DMS79 treated with DMSO at 0.1 percent for 48 hours (cell line): Measurements from ENCODE around the gene PRAMEF11.
"Not testable (repeated sequence)": the region's sequence is repeated elsewhere in the genome, so short reads cannot be mapped to it uniquely, and the experiment has no call there.

Experiments used
- DNase-seq: peaks from one replicate; lab custom pipeline; 2025; lab: John Stamatoyannopoulos, UW

PRAMEF11 gene

GRCh38 chr1:12831310-12831709 is at the start of gene PRAMEF11:
TSS of gene PRAMEF11 (minus strand) at chr1:12831410. CDS start at chr1:12828789, 2,621 bp downstream.
- not testable (repeated sequence) for DNase-seq

- DNase-seq: not testable (repeated sequence)
Measured at GRCh38 chr1:12878453-12878852, 47.2 kb upstream of the PRAMEF11 start.

- DNase-seq: not testable (repeated sequence)
Measured at GRCh38 chr1:12863131-12863880, 32.1 kb upstream of the PRAMEF11 start.

GRCh38 chr1:12856786-12857185 is 25.6 kb upstream of the PRAMEF11 start, which contains the start of gene PRAMEF2:
TSS of gene PRAMEF2 (plus strand) at chr1:12857086. CDS start at chr1:12859010, 1,924 bp downstream.
- not testable (repeated sequence) for DNase-seq

- DNase-seq: no peak
Measured at GRCh38 chr1:12851779-12852178, 20.6 kb upstream of the PRAMEF11 start.

GRCh38 chr1:12848620-12849019 is 17.4 kb upstream of the PRAMEF11 start, which contains the start of gene HNRNPCL1:
TSS of gene HNRNPCL1 (minus strand) at chr1:12848720. CDS start at chr1:12848289, 431 bp downstream.
- DNase-seq: not testable (repeated sequence)

GRCh38 chr1:12833251-12833650 is 2.0 kb upstream of the PRAMEF11 start:
- DNase-seq: not testable (repeated sequence)

- DNase-seq: not testable (repeated sequence)
Measured at GRCh38 chr1:12819061-12819460, 12.1 kb downstream of the PRAMEF11 start.

- DNase-seq: no peak
Measured at GRCh38 chr1:12811409-12811784, 19.8 kb downstream of the PRAMEF11 start.

GRCh38 chr1:12810691-12811408 is 20.4 kb downstream of the PRAMEF11 start:
- no peak for DNase-seq

GRCh38 chr1:12809933-12810332 is 21.3 kb downstream of the PRAMEF11 start:
- DNase-seq: no peak

GRCh38 chr1:12799730-12800129 is 31.5 kb downstream of the PRAMEF11 start:
- DNase-seq: no peak

- DNase-seq: no peak
Measured at GRCh38 chr1:12798911-12799310, 32.3 kb downstream of the PRAMEF11 start.

GRCh38 chr1:12791097-12791496 is 40.1 kb downstream of the PRAMEF11 start, which contains the start of gene PRAMEF1:
TSS of gene PRAMEF1 (plus strand) at chr1:12791397. CDS start at chr1:12793228, 1,831 bp downstream.
- not testable (repeated sequence) for DNase-seq

- DNase-seq: not testable (repeated sequence)
Measured at GRCh38 chr1:12784729-12785128, 46.5 kb downstream of the PRAMEF11 start.

- not testable (repeated sequence) for DNase-seq
Measured at GRCh38 chr1:12783783-12784182, 47.4 kb downstream of the PRAMEF11 start.

- DNase-seq: not testable (repeated sequence)
Measured at GRCh38 chr1:12781488-12781887, 49.7 kb downstream of the PRAMEF11 start.

- DNase-seq: no peak
Measured at GRCh38 chr1:12778907-12779306, 52.3 kb downstream of the PRAMEF11 start.

GRCh38 chr1:12778061-12778460 is 53.1 kb downstream of the PRAMEF11 start:
- no peak for DNase-seq

GRCh38 chr1:12776801-12777557 is 54.2 kb downstream of the PRAMEF11 start:
- no peak for DNase-seq

GRCh38 chr1:12775443-12775842 is 55.8 kb downstream of the PRAMEF11 start:
- no peak for DNase-seq

- no peak for DNase-seq
Measured at GRCh38 chr1:12774801-12775345, 56.3 kb downstream of the PRAMEF11 start.
